Naive thymus-derived CD8-positive, alpha-beta T cell (primary cell): ENCODE data around the gene SOS1. TPM values are rescaled to one million over a fixed set of nuclear protein-coding genes. Genes with fewer than 3 reads are reported as not detected.
A peak's percentile ranks its signal among the peaks of the same experiment; 100 is the strongest.
"Not testable (repeated sequence)": the region's sequence is repeated elsewhere in the genome, so short reads cannot be mapped to it uniquely, and the experiment has no call there.

Source experiments
- ATAC-seq, 2 donors: fragments of 150-1000 bp; cut with Tn5 transposase in 1 of 2; sonication (Bioruptor Pico), chemical (Tn5 transposase) in 1 of 2; 1 replicate in 1 of 2; 2 replicates in 1 of 2; pipeline ENCODE4 v1.10.0; 2021; ENCODE audit warnings: mild to moderate bottlenecking in 2 of 2, moderate library complexity in 2 of 2
- POLR2A ChIA-PET: fragments of 350-600 bp; sonication (Branson Sonifier 250); formaldehyde crosslinking; loops from one replicate; lab custom pipeline; 2021; ENCODE audit warnings: antibody characterized with exemption; lab: Charles Lee
- DNase-seq, 10 donors: peaks; one replicate each; pipeline versions ENCODE4 v3.0.0 to v3.0.0-alpha.2; 2020 to 2022
- H3K27ac Mint-ChIP-seq, 10 donors: one replicate each; pipeline ENCODE4 v1.8.0; 2020 to 2022; ENCODE audit warnings: mild to moderate bottlenecking in 10 of 10, mixed read lengths in 10 of 10, moderate library complexity in 4 of 10, inconsistent platforms in 1 of 10
- H3K27me3 Mint-ChIP-seq, 5 donors: one replicate each; pipeline ENCODE4 v1.8.0; 2021 to 2022; ENCODE audit warnings: mixed read lengths in 5 of 5
- H3K36me3 Mint-ChIP-seq, 3 donors: one replicate each; pipeline ENCODE4 v1.8.0; 2020 to 2022; ENCODE audit warnings: mixed read lengths in 3 of 3, mild to moderate bottlenecking in 2 of 3, inconsistent platforms in 1 of 3
- H3K4me1 Mint-ChIP-seq, 4 donors: one replicate each; pipeline ENCODE4 v1.8.0; 2021 to 2022; ENCODE audit warnings: mixed read lengths in 4 of 4
- H3K4me3 Mint-ChIP-seq, 10 donors: one replicate each; pipeline ENCODE4 v1.8.0; 2020 to 2022; ENCODE audit warnings: mild to moderate bottlenecking in 10 of 10, mixed read lengths in 10 of 10, moderate library complexity in 6 of 10, inconsistent platforms in 1 of 10
- H3K9me3 Mint-ChIP-seq, 9 donors: one replicate each; pipeline ENCODE4 v1.8.0; 2020 to 2022; ENCODE audit warnings: mixed read lengths in 9 of 9, mild to moderate bottlenecking in 3 of 9, inconsistent platforms in 1 of 9, moderate library complexity in 1 of 9
- polyA plus RNA-seq, 3 donors: library from polyadenylated mRNA; unstranded; fragments of 300-500 nt; fragmentation: Illumina TruSeq; gene quantifications; one replicate each; pipeline ENCODE4 v1.2.3, GENCODE V29; 2021
- total RNA-seq, 8 experiments: library from RNA in 2 of 8; stranded (reverse) in 2 of 8; gene quantifications; one replicate each; pipeline ENCODE4 v1.2.3 and lab custom pipeline; 2021 to 2026

SOS1 gene
- total and polyA plus RNA-seq, 5 experiments from 2014 or later, result 10.6 to 51.6 (median 13.7) TPM

- H3K27ac Mint-ChIP-seq, H3K4me1 Mint-ChIP-seq, DNase-seq, ATAC-seq, H3K4me3 Mint-ChIP-seq, POLR2A ChIA-PET, H3K9me3 Mint-ChIP-seq, H3K27me3 Mint-ChIP-seq: not testable (repeated sequence)
- peaks cover 0 to 75% (median 30%) of the 10 kb centered on the region in 3 donors for H3K36me3 Mint-ChIP-seq
Measured at GRCh38 chr2:39052665-39053064, 68.2 kb downstream of the SOS1 start.

GRCh38 chr2:39050109-39050508 lies 70.7 kb downstream of the SOS1 start:
- POLR2A ChIA-PET, result no interaction called here
- no peak overlapping the region for H3K27ac Mint-ChIP-seq
- H3K4me1 Mint-ChIP-seq, result no peaks in the 10 kb centered on the region
- no peaks in the 10 kb centered on the region for H3K27me3 Mint-ChIP-seq
- no peaks in the 10 kb centered on the region for H3K9me3 Mint-ChIP-seq
- H3K4me3 Mint-ChIP-seq, result no peak overlapping the region
- ATAC-seq (no peak), DNase-seq (no peak)
- H3K36me3 Mint-ChIP-seq, result peaks cover 4 to 69% (median 38%) of the 10 kb centered on the region in 3 donors

- DNase-seq, result no peak
- Mint-ChIP-seq H3K27ac (peak overlapping the region in 1 of 10 donors; percentile 74), H3K9me3 (no peaks in the 10 kb centered on the region), H3K36me3 (peaks cover 0 to 20% (median under 1%) of the 10 kb centered on the region in 3 donors), H3K4me3 (no peak overlapping the region), H3K4me1 (peaks cover 0 to 2% (median 0%) of the 10 kb centered on the region in 4 donors), H3K27me3 (no peaks in the 10 kb centered on the region)
- POLR2A ChIA-PET, result interaction anchor here (0.6 kb wide), 1 partner anchor 51 kb away, joined by 4 read pairs; no protein-coding TSS in a partner anchor
- no peak for ATAC-seq
Measured at GRCh38 chr2:39039072-39039471, 81.8 kb downstream of the SOS1 start.

GRCh38 chr2:39033980-39034379 lies 86.9 kb downstream of the SOS1 start:
- H3K27ac Mint-ChIP-seq, result no peak overlapping the region
- no peaks in the 10 kb centered on the region for H3K9me3 Mint-ChIP-seq
- no peak for DNase-seq
- H3K4me3 Mint-ChIP-seq, result no peak overlapping the region
- ATAC-seq, result no peak
- no peaks in the 10 kb centered on the region for H3K27me3 Mint-ChIP-seq
- H3K4me1 Mint-ChIP-seq, result peaks cover 0 to 5% (median 0%) of the 10 kb centered on the region in 4 donors
- H3K36me3 Mint-ChIP-seq, result peaks cover 0 to 42% (median 7%) of the 10 kb centered on the region in 3 donors
- POLR2A ChIA-PET, result no interaction called here

- Mint-ChIP-seq H3K36me3 (peaks cover 0 to 50% (median 14%) of the 10 kb centered on the region in 3 donors), H3K4me1 (peaks cover 0 to 2% (median 0%) of the 10 kb centered on the region in 4 donors), H3K27ac (no peak overlapping the region), H3K27me3 (no peaks in the 10 kb centered on the region), H3K9me3 (no peaks in the 10 kb centered on the region), H3K4me3 (no peak overlapping the region)
- no peak for DNase-seq
- ATAC-seq, result no peak
- POLR2A ChIA-PET, result no interaction called here
Measured at GRCh38 chr2:39027421-39027820, 93.4 kb downstream of the SOS1 start.

- H3K27ac Mint-ChIP-seq, result no peak overlapping the region
- H3K4me1 Mint-ChIP-seq, result no peaks in the 10 kb centered on the region
- DNase-seq (no peak), ATAC-seq (no peak)
- POLR2A ChIA-PET, result no interaction called here
- no peaks in the 10 kb centered on the region for H3K27me3 Mint-ChIP-seq
- no peak overlapping the region for H3K4me3 Mint-ChIP-seq
- H3K9me3 Mint-ChIP-seq, result no peaks in the 10 kb centered on the region
- peaks cover 0 to 51% (median 12%) of the 10 kb centered on the region in 3 donors for H3K36me3 Mint-ChIP-seq
Measured at GRCh38 chr2:39024833-39025232, 96.0 kb downstream of the SOS1 start.

GRCh38 chr2:39023649-39024048 lies 97.2 kb downstream of the SOS1 start:
- H3K4me1 Mint-ChIP-seq, result peaks cover 0 to 1% (median 0%) of the 10 kb centered on the region in 4 donors
- no peak for DNase-seq

GRCh38 chr2:39022642-39023235 lies 98.1 kb downstream of the SOS1 start:
- Mint-ChIP-seq H3K36me3 (peaks cover 0 to 42% (median 12%) of the 10 kb centered on the region in 3 donors), H3K9me3 (no peaks in the 10 kb centered on the region), H3K27me3 (no peaks in the 10 kb centered on the region), H3K4me3 (no peak overlapping the region), H3K4me1 (peaks cover 0 to 5% (median 0%) of the 10 kb centered on the region in 4 donors), H3K27ac (peak overlapping the region in 2 of 10 donors; percentile 43 to 73)
- POLR2A ChIA-PET, result no interaction called here
- ATAC-seq, result no peak
- no peak for DNase-seq

More at GRCh38 chr2:39023649-39024048, 97.2 kb downstream of the SOS1 start:
- Mint-ChIP-seq H3K9me3 (no peaks in the 10 kb centered on the region), H3K36me3 (peaks cover 0 to 51% (median 12%) of the 10 kb centered on the region in 3 donors), H3K27me3 (no peaks in the 10 kb centered on the region), H3K27ac (peak overlapping the region in 1 of 10 donors; percentile 43), H3K4me3 (no peak overlapping the region)
- ATAC-seq, result no peak
- POLR2A ChIA-PET, result no interaction called here

- ATAC-seq (no peak), DNase-seq (no peak)
- POLR2A ChIA-PET, result no interaction called here
- Mint-ChIP-seq H3K4me3 (no peak overlapping the region), H3K27me3 (no peaks in the 10 kb centered on the region), H3K36me3 (peaks cover 0 to 37% (median 10%) of the 10 kb centered on the region in 3 donors), H3K27ac (no peak overlapping the region), H3K4me1 (peaks cover 0 to 7% (median 0%) of the 10 kb centered on the region in 4 donors), H3K9me3 (no peaks in the 10 kb centered on the region)
Measured at GRCh38 chr2:39020383-39020782, 100.5 kb downstream of the SOS1 start.

GRCh38 chr2:39018638-39019037 lies 102.2 kb downstream of the SOS1 start:
- Mint-ChIP-seq H3K9me3 (no peaks in the 10 kb centered on the region), H3K27me3 (no peaks in the 10 kb centered on the region), H3K36me3 (peaks cover 0 to 39% (median 9%) of the 10 kb centered on the region in 3 donors), H3K4me3 (no peak overlapping the region), H3K27ac (peak overlapping the region in 2 of 10 donors; percentile 6 to 26), H3K4me1 (peaks cover 0 to 7% (median 0%) of the 10 kb centered on the region in 4 donors)
- POLR2A ChIA-PET, result no interaction called here
- DNase-seq (no peak), ATAC-seq (no peak)

GRCh38 chr2:39017334-39017733 lies 103.5 kb downstream of the SOS1 start:
- Mint-ChIP-seq H3K4me1 (peaks cover 0 to 7% (median 0%) of the 10 kb centered on the region in 4 donors), H3K36me3 (peaks cover 0 to 40% (median 10%) of the 10 kb centered on the region in 3 donors)
- POLR2A ChIA-PET, result interaction anchor here (0.6 kb wide), 1 partner anchor 100 kb away, joined by 4 read pairs; no protein-coding TSS in a partner anchor

GRCh38 chr2:39015424-39015823 lies 105.4 kb downstream of the SOS1 start:
- Mint-ChIP-seq H3K27ac (peak overlapping the region in 4 of 10 donors; percentile 45 to 84 (median 66)), H3K4me3 (no peak overlapping the region), H3K9me3 (no peaks in the 10 kb centered on the region), H3K36me3 (peaks cover 0 to 44% (median 22%) of the 10 kb centered on the region in 3 donors), H3K4me1 (peaks cover 0 to 7% (median 0%) of the 10 kb centered on the region in 4 donors), H3K27me3 (no peaks in the 10 kb centered on the region)
- no peak for ATAC-seq
- POLR2A ChIA-PET, result no interaction called here
- DNase-seq, result no peak

More at GRCh38 chr2:39017334-39017733, 103.5 kb downstream of the SOS1 start:
- H3K4me3 Mint-ChIP-seq, result no peak overlapping the region
- H3K27ac Mint-ChIP-seq, result no peak overlapping the region
- no peaks in the 10 kb centered on the region for H3K27me3 Mint-ChIP-seq
- H3K9me3 Mint-ChIP-seq, result no peaks in the 10 kb centered on the region
- no peak for DNase-seq
- ATAC-seq, result no peak

GRCh38 chr2:39013871-39014270 lies 107.0 kb downstream of the SOS1 start:
- Mint-ChIP-seq H3K27ac (no peak overlapping the region), H3K27me3 (no peaks in the 10 kb centered on the region), H3K4me1 (peaks cover 0 to 6% (median 0%) of the 10 kb centered on the region in 4 donors), H3K4me3 (no peak overlapping the region), H3K9me3 (no peaks in the 10 kb centered on the region), H3K36me3 (peaks cover 4 to 47% (median 33%) of the 10 kb centered on the region in 3 donors)
- POLR2A ChIA-PET, result no interaction called here
- ATAC-seq (no peak), DNase-seq (no peak)
